Mucosa of descending colon (tissue), 3 donors: Measurements from ENCODE around the gene ARHGAP6. TPM values are rescaled to one million over a fixed set of nuclear protein-coding genes. Genes with fewer than 3 reads are reported as not detected.

Source experiments
- ATAC-seq: fragments of 200-7000 bp; cut with Tn5 transposase; one replicate; pipeline ENCODE4 v1.9.1; 2020; ENCODE audit warnings: mild to moderate bottlenecking, moderate library complexity
- DNase-seq, 3 donors: peaks; one replicate each; pipeline ENCODE4 v3.0.0-alpha.2; 2020
- H3K36me3 ChIP-seq: fragments of 200-600 bp; one replicate; pipeline ENCODE4 v1.8.0; 2021; ENCODE audit warnings: low read depth, mild to moderate bottlenecking
- H3K4me1 ChIP-seq: fragments of 200-600 bp; one replicate; pipeline ENCODE4 v1.8.0; 2021; ENCODE audit warnings: low read depth, mild to moderate bottlenecking
- H3K4me3 ChIP-seq: fragments of 200-600 bp; one replicate; pipeline ENCODE4 v1.8.0; 2021; ENCODE audit warnings: mild to moderate bottlenecking
- H3K9me3 ChIP-seq: fragments of 200-600 bp; one replicate; pipeline ENCODE4 v1.8.0; 2021; ENCODE audit warnings: mild to moderate bottlenecking
- intact Hi-C, 2 donors: fragments of 100-400 bp; cut with DNase I in 1 of 2; cut with micrococcal nuclease in 1 of 2; formaldehyde crosslinking; loops; one replicate each; pipeline versions ENCODE4 v1.11.0 to v1.11.1; 2022; cut with DNase I, micrococcal nuclease
- total RNA-seq, 3 donors: library from RNA; stranded (reverse); fragmentation: NEBNext Ultra II Directional in 2 of 3; extraction: Animal tissue kit (Norgen Biotek cat#: 25700) in 2 of 3; gene quantifications; one replicate each; pipeline versions ENCODE4 v1.2.1 to v1.2.4, GENCODE V29; 2021 to 2023
- TF ChIP-seq, protein P1 (sequence below): fragments of 200-600 bp; IDR thresholded peaks from one replicate; pipeline ENCODE4 v1.8.0; 2022; ENCODE audit warnings: antibody characterized with exemption, mild to moderate bottlenecking
- donor health status: DM: no; HTN: no; CAD: no; lungs with moderate emphysema.
- donor health status: DM: no; HTN: no; CAD: no.
- donor health status: DM: no; HTN: yes; CAD: no.

The ARHGAP6 gene
- total RNA-seq, 3 donors from 2014 or later = 2.2 to 41.5 (median 4.4) TPM

DNA sequence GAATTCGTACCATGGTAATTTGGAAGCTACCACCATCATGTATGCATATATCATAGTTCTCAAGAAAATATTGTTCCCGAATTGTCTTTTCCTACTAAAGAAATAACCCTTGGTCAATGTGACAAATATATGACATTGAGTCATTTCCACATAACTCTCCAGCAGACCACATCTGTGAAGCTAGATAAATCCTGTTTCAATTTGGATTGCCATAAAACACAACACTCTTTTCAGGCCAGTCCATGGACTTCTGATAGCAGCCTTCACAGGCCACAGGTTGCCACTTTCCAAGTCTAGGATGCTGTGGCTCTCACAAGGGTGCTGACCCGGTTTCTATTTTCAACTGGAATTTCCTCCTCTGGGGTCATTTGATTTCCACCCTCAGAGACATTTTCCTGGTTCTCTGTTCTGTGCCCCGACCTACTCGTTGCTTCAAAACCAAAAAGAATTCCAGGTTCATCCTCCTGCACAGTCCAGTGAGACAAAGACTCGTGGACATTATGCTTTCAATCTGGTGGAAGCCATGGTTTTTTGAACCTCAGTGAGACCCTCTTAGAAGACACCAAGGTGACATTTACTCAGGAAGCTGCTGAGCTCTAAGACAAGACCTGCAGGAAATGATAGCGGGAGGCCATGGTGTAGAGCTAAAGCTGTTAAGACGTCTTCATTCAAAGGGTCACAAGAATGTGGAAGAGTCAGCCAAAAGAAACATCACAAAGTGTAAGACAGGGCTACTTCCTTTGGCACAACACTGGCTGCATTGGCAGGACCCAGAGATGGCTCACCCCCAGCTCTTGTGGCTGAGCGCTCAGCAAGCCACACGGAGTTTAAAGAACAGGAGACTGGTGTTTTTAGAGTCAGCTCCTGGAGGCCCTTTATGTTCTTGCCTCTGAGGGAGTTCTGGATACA is 252.8 kb downstream of the ARHGAP6 start:
- Histone ChIP-seq H3K4me3 (no peak overlapping the region), H3K36me3 (no peaks in the 10 kb centered on the region), H3K9me3 (no peaks in the 10 kb centered on the region), H3K4me1 (no peaks in the 10 kb centered on the region)
- DNase-seq = no peak
- no peak for ATAC-seq
- TF ChIP-seq, protein P1, sequence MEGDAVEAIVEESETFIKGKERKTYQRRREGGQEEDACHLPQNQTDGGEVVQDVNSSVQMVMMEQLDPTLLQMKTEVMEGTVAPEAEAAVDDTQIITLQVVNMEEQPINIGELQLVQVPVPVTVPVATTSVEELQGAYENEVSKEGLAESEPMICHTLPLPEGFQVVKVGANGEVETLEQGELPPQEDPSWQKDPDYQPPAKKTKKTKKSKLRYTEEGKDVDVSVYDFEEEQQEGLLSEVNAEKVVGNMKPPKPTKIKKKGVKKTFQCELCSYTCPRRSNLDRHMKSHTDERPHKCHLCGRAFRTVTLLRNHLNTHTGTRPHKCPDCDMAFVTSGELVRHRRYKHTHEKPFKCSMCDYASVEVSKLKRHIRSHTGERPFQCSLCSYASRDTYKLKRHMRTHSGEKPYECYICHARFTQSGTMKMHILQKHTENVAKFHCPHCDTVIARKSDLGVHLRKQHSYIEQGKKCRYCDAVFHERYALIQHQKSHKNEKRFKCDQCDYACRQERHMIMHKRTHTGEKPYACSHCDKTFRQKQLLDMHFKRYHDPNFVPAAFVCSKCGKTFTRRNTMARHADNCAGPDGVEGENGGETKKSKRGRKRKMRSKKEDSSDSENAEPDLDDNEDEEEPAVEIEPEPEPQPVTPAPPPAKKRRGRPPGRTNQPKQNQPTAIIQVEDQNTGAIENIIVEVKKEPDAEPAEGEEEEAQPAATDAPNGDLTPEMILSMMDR = no peak
- intact Hi-C loops = no loop called here

DNA sequence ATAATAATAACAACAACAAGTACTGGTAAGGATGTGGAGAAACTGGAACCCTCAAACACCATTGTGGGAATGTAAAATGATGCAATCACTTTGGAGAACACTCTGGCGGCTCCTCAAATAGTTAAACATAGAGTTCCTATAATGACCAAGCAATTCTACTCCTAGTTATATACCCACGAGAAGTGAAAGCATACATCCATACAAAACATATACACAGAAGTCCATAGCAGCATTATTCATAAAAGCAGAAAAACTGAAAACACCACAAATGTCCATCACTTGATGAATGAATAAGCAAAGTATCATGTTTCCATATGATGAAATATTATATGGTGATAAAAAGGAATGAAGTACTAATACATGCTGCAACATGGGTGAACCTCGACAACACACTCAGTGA is 255.8 kb downstream of the ARHGAP6 start:
- H3K36me3 ChIP-seq = no peaks in the 10 kb centered on the region
- TF ChIP-seq, protein P1 = no peak
- ATAC-seq (no peak), DNase-seq (no peak)
- intact Hi-C loops = no loop called here
- no peaks in the 10 kb centered on the region for H3K9me3 ChIP-seq
- no peaks in the 10 kb centered on the region for H3K4me1 ChIP-seq
- H3K4me3 ChIP-seq = no peak overlapping the region

DNA sequence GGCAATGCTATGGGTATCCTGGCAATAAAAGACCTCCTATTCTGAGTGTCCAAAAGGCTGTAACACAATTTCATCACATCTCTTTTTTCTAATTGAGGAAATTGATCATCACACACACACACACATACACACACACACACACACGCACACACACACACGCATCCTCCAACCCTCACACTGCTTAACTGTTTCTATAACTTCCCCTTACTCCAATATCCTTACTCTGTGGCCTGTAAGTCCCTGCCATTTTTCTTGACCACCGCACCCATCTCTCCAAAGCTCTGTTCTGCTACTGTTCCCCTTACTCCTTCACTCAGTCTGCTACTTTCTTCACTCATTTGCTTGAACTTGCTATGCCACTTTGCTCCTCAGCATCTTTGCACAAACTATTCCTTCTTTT is 256.9 kb downstream of the ARHGAP6 start:
- intact Hi-C loops = no loop called here
- no peak overlapping the region for H3K4me3 ChIP-seq
- TF ChIP-seq, protein P1 = no peak

DNA sequence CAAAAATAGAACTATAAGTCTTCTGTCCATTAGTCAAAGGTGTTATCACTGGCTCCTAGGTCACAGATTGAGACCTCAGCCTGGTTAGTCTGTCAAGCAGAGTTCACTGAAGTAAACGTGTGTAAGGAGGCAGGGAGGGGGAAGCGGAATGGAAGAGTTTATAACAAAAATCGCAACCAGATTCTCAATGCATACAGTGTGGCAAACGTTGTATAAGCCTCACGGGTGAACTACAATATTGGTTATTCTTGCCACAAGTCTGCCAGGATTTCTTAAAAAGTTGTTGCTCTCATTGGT is 257.7 kb downstream of the ARHGAP6 start:
- Histone ChIP-seq H3K4me3 (no peak overlapping the region), H3K36me3 (no peaks in the 10 kb centered on the region), H3K4me1 (no peaks in the 10 kb centered on the region), H3K9me3 (no peaks in the 10 kb centered on the region)
- no peak for DNase-seq
- ATAC-seq = no peak
- TF ChIP-seq, protein P1 = no peak
- intact Hi-C loops = no loop called here

More for the DNA sequence above, 256.9 kb downstream of the ARHGAP6 start:
- H3K36me3 ChIP-seq = no peaks in the 10 kb centered on the region
- ATAC-seq = no peak
- no peaks in the 10 kb centered on the region for H3K4me1 ChIP-seq
- H3K9me3 ChIP-seq = no peaks in the 10 kb centered on the region
- no peak for DNase-seq

DNA sequence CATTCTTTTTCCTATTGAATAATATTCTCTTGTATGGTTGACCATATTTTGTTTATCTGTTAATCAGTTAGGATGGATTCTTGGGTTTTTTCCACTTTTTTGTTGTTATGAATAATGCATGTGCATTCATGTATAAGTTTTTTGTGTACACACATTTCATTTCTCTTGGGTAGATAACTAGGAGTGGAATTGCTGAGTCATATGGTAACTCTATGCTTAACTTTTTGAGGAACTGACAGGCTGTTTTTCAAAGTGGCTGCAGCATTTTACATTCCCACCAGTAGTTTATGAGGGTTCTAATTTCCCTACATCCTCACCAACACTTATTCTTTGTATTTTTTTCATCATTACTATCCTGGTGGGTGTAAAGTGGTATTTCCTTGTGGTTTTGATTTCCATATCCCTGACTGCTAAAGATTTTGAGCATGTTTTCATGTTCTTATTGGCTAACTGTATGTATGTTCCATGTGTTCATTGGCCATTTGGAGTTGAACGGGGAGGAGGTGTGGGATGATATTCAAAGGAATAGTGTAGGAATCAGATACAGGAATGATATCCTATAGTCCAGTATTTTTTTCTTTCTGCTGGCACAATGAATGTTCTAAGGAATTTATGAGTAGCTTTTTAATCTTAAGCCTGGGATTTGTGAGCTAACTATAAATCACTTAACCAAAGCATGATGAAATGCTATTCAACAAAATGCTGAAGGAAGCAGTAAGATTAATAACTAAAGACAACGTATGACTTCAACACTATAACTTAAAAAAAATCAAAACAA is 258.2 kb downstream of the ARHGAP6 start:
- intact Hi-C loops = no loop called here
- TF ChIP-seq, protein P1 = no peak
- H3K4me1 ChIP-seq = no peaks in the 10 kb centered on the region
- H3K36me3 ChIP-seq = no peaks in the 10 kb centered on the region
- H3K4me3 ChIP-seq = no peak overlapping the region
- H3K9me3 ChIP-seq = no peaks in the 10 kb centered on the region
- ATAC-seq (no peak), DNase-seq (no peak)
